ENCODE measurements around the gene CRYBB3. TPM values are rescaled to one million over a fixed set of nuclear protein-coding genes. Genes with fewer than 3 reads are reported as not detected.
"Not testable (repeated sequence)": the region's sequence is repeated elsewhere in the genome, so short reads cannot be mapped to it uniquely, and the experiment has no call there.

CRYBB3 gene
- total and polyA plus RNA-seq, 8 donors = 0.26 to 1.6 (median 0.35) TPM; not detected in 2

DNA sequence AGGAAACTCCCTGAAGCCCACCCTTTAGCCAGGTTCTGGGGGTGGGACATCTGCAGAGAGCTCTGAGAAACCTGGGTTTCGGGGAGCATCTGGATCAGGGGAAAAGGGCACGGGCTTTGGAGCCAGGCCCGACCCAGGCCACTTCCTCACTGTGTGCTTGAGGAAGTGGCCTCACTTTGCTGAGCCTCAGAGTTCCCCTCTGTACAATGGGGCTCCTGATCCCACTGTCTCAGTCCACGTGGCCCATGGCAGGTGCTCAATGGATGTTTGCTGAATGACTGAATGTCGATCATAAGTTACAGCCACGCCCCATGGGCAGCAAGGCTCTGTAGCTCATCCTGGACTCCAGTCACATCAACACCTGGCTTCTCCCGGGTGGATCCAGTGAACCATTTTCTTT lies 1.3 kb downstream of the CRYBB3 start:
- Histone ChIP-seq H3K9me3 (no peaks in the 10 kb centered on the region), H3K36me3 (peaks cover 0 to 15% (median 0%) of the 10 kb centered on the region in 3 donors), H3K4me1 (no peaks in the 10 kb centered on the region), H3K27ac (no peak overlapping the region), H3K27me3 (no peaks in the 10 kb centered on the region), H3K4me3 (no peak overlapping the region)
- intact Hi-C loops (cut with DNase I) = no loop called here
- WGBS, 2 donors = 79 to 83% methylated on average over 7 of the region's 7 CpGs
- DNase-seq (no peak), FAIRE-seq (no peak), ATAC-seq (no peak)
- TF ChIP-seq, protein P1, sequence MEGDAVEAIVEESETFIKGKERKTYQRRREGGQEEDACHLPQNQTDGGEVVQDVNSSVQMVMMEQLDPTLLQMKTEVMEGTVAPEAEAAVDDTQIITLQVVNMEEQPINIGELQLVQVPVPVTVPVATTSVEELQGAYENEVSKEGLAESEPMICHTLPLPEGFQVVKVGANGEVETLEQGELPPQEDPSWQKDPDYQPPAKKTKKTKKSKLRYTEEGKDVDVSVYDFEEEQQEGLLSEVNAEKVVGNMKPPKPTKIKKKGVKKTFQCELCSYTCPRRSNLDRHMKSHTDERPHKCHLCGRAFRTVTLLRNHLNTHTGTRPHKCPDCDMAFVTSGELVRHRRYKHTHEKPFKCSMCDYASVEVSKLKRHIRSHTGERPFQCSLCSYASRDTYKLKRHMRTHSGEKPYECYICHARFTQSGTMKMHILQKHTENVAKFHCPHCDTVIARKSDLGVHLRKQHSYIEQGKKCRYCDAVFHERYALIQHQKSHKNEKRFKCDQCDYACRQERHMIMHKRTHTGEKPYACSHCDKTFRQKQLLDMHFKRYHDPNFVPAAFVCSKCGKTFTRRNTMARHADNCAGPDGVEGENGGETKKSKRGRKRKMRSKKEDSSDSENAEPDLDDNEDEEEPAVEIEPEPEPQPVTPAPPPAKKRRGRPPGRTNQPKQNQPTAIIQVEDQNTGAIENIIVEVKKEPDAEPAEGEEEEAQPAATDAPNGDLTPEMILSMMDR (IDR thresholded peaks at IDR 0.05) = no peak

DNA sequence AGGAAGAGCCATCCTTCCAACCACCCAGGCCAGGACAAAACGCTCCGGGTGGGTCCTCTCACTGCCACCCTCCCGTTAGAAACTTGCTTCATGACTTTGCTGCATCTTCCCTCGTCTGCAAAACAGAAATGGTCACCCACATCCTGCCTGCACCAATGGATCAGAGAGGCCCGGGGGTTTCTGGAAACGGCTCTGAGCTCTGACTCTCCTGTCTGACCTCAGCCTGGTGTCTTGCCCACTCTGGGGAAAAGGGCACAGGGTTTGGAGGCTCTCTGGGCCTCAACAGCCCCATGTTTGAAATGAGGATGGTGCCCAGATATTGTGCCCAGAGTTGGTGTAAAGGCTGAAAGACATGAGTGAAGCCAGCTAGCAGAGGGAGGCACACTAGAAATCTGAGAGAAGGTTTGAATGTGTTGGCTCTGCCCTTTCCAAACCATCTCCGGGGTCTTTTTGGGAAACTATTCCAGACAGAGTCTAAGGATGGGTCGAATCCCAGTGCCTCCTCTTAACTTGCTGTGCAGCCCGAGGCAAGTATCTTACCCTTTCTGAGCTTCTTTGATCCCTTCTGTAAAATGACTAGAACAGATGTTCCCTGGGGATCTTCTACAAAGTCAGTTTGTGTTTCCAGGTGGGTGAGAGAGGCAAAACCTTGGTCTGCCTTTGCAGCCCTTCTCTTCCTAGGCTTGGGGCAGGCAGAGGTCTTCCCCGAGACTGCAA lies 2.1 kb downstream of the CRYBB3 start:
- Histone ChIP-seq H3K27ac (no peak overlapping the region), H3K4me1 (no peaks in the 10 kb centered on the region), H3K36me3 (peaks cover 0 to 15% (median 0%) of the 10 kb centered on the region in 3 donors), H3K9me3 (no peaks in the 10 kb centered on the region), H3K4me3 (no peak overlapping the region), H3K27me3 (no peaks in the 10 kb centered on the region)
- 70 to 79% methylated on average over 10 of the region's 10 CpGs for WGBS, 2 donors
- ATAC-seq (no peak), FAIRE-seq (no peak), DNase-seq (no peak)
- intact Hi-C loops (cut with DNase I) = no loop called here
- TF ChIP-seq, protein P1 (IDR thresholded peaks at IDR 0.05) = no peak

DNA sequence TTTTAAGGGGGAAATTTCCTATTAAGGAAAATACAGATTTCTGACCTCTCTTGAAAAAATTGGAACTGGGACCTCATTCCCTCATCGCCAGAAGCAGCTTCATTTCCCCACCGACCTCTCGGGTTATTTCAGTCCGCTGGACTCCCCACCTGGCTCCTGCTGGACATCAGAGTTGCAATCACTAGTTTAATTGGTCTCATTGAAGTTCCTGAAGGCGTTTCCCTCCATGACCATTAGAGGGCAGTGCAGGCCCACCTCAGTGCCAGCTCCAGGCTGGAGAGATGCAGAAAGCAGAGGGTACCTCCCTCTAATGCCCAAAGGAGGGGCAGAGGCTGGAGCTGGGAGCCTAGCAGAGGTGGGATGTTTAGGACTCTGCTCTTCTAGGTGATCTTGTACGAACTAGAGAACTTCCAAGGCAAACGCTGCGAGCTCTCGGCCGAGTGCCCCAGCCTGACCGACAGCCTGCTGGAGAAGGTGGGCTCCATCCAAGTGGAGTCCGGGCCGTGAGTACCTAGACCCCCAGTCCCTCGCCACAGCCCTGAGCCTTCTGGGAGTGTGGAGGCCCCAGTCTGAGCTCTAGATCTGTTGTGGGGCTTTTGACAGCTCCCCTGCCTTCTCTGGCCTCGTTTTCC lies 2.7 kb downstream of the CRYBB3 start:
- Histone ChIP-seq H3K36me3 (peaks cover 0 to 13% (median 0%) of the 10 kb centered on the region in 3 donors), H3K9me3 (no peaks in the 10 kb centered on the region), H3K27ac (no peak overlapping the region), H3K4me3 (no peak overlapping the region), H3K27me3 (no peaks in the 10 kb centered on the region), H3K4me1 (no peaks in the 10 kb centered on the region)
- intact Hi-C loops (cut with DNase I) = no loop called here
- TF ChIP-seq, protein P1 (IDR thresholded peaks at IDR 0.05) = peak; percentile 75 to 83 (median 78)
- ATAC-seq = peak; percentile 57 to 92 (median 83)
- WGBS, 2 donors = 57 to 61% methylated on average over 15 of the region's 15 CpGs
- peak in 5 of 6 donors; percentile 18 to 75 (median 50) for DNase-seq
- FAIRE-seq = no peak

DNA sequence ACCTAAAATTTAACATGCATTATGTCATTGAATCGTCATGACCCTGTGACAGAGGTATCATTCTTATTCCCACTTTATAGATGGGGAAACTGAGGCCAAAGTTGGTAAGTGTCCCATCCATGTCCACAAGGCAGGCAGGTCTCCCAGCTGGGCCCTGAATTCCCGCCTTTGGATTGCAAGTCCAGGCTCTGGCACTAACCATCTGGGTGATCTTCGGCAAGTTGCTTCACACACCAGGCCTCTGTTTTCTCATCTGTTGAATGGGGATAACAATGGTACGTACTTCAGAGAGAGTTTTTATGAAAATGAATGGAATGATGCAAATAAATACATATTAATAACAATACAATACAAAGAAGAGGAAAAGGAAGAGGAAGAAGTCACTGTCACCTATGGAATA lies 3.4 kb downstream of the CRYBB3 start:
- intact Hi-C loops (cut with DNase I) = no loop called here
- whole genome bisulfite sequencing, 2 donors = 93 to 97% methylated on average over 4 of the region's 4 CpGs
- TF ChIP-seq, protein P1 (IDR thresholded peaks at IDR 0.05) = no peak
- H3K4me1 ChIP-seq = no peaks in the 10 kb centered on the region
- ATAC-seq (no peak), DNase-seq (no peak), FAIRE-seq (no peak)
- no peaks in the 10 kb centered on the region for H3K9me3 ChIP-seq
- H3K27ac ChIP-seq = no peak overlapping the region
- no peaks in the 10 kb centered on the region for H3K27me3 ChIP-seq
- no peak overlapping the region for H3K4me3 ChIP-seq
- H3K36me3 ChIP-seq = peaks cover 0 to 7% (median 0%) of the 10 kb centered on the region in 3 donors

DNA sequence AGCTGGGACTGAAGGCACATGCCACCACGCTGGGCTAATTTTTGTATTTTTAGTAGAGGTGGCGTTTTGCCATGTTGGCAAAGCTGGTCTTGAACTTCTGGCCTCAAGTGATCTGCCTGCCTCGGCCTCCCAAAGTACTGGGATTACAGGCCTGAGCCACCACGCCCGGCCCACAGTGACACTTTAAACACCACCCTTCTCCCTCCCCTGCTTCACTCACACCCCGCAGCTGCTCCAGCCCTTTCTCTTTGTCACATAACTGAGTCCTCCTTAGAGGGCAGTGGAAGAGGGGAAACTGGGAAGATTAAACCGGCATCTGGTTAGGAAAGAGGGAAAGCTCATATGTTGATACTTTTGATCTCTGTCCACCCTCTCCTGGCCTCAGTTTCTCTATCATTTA lies 4.9 kb downstream of the CRYBB3 start:
- not testable (repeated sequence) for FAIRE-seq

More for the DNA sequence above, 4.9 kb downstream of the CRYBB3 start:
- H3K27ac ChIP-seq; DNase-seq; H3K4me1 ChIP-seq; H3K4me3 ChIP-seq; H3K9me3 ChIP-seq; H3K27me3 ChIP-seq; H3K36me3 ChIP-seq; intact Hi-C loops (cut with DNase I); ATAC-seq: not testable (repeated sequence)
- WGBS, 2 donors = 86 to 94% methylated on average over 7 of the region's 7 CpGs
